Natural killer cell (primary cell): Measurements from ENCODE around the gene BCL11B. TPM values are rescaled to one million over a fixed set of nuclear protein-coding genes. Genes with fewer than 3 reads are reported as not detected.

Experiments used
- ATAC-seq, 3 donors: fragments of 150-1000 bp in 2 of 3; fragments of 200-7000 bp in 1 of 3; cut with Tn5 transposase; 1 replicate in 1 of 3; 2 replicates in 2 of 3; pipeline ENCODE4 v1.10.0; 2021; ENCODE audit warnings: mild to moderate bottlenecking in 2 of 3, moderate library complexity in 2 of 3
- DNase-seq, 2 donors: peaks; one replicate each; pipeline versions ENCODE4 v3.0.0 to v3.0.0-alpha.2; 2013 to 2021; ENCODE audit warnings: mixed read lengths in 1 of 2
- H3K27ac ChIP-seq: one replicate; pipeline ENCODE4 v1.5.1; 2013; ENCODE audit warnings: mild to moderate bottlenecking, low read length
- H3K27me3 ChIP-seq: one replicate; pipeline ENCODE4 v1.6.1; 2013; ENCODE audit warnings: low read length; ENCODE audit not compliant: control insufficient read depth, insufficient read depth
- H3K36me3 ChIP-seq: one replicate; pipeline ENCODE4 v1.6.1; 2013; ENCODE audit warnings: low read length; ENCODE audit not compliant: control insufficient read depth, insufficient read depth
- H3K4me1 ChIP-seq: one replicate; pipeline ENCODE4 v1.6.1; 2013; ENCODE audit warnings: low read length; ENCODE audit not compliant: control insufficient read depth, insufficient read depth
- H3K4me3 ChIP-seq: one replicate; pipeline ENCODE4 v1.5.1; 2013; ENCODE audit warnings: low read length
- H3K9me3 ChIP-seq: one replicate; pipeline ENCODE4 v1.6.1; 2013; ENCODE audit warnings: low read length; ENCODE audit not compliant: control insufficient read depth, insufficient read depth
- H3K27ac Mint-ChIP-seq, 2 donors: one replicate each; pipeline ENCODE4 v1.8.0; 2022; ENCODE audit warnings: mild to moderate bottlenecking in 2 of 2, mixed read lengths in 2 of 2, moderate library complexity in 1 of 2
- H3K27me3 Mint-ChIP-seq, 2 donors: one replicate each; pipeline ENCODE4 v1.8.0; 2022; ENCODE audit warnings: low read depth in 2 of 2, mixed read lengths in 2 of 2
- H3K36me3 Mint-ChIP-seq: one replicate; pipeline ENCODE4 v1.8.0; 2022; ENCODE audit warnings: mixed read lengths
- H3K4me1 Mint-ChIP-seq, 2 donors: one replicate each; pipeline ENCODE4 v1.8.0; 2022; ENCODE audit warnings: mixed read lengths in 2 of 2
- H3K4me3 Mint-ChIP-seq: one replicate; pipeline ENCODE4 v1.8.0; 2022; ENCODE audit warnings: mild to moderate bottlenecking, moderate library complexity, mixed read lengths
- H3K9me3 Mint-ChIP-seq, 2 donors: one replicate each; pipeline ENCODE4 v1.8.0; 2022; ENCODE audit warnings: mixed read lengths in 2 of 2
- CTCF ChIP-seq: fragments of 200-600 bp; IDR thresholded peaks from one replicate; pipeline ENCODE4 v1.8.0; 2022; ENCODE audit warnings: antibody characterized with exemption
- WGBS: methylation state at CpG from one replicate; pipeline ENCODE4 v1.1.7; 2013; ENCODE audit warnings: missing lambda C conversion rate; ENCODE audit not compliant: insufficient coverage; 5-methylcytosine and 5-hydroxymethylcytosine counted together
- intact Hi-C: fragments of 100-400 bp; cut with micrococcal nuclease; formaldehyde crosslinking; loops from one replicate; pipeline ENCODE4 v1.14.2; 2022
- total RNA-seq, 4 donors: library from RNA; stranded (reverse); fragments of 120-200 nt in 1 of 4; gene quantifications; one replicate each; pipeline versions ENCODE4 v1.2.3 to v1.2.4, GENCODE V29; 2013 to 2022

Gene BCL11B
- total RNA-seq, 3 donors from 2014 or later (not counting 1 experiment from before 2014, with no cell fraction given): 43.5 to 61.5 (median 56.2) TPM

- Mint-ChIP-seq H3K4me3 (no peak overlapping the region), H3K4me1 (peaks cover 16 to 23% of the 10 kb centered on the region in 2 donors), H3K9me3 (no peaks in the 10 kb centered on the region), H3K36me3 (no peaks in the 10 kb centered on the region), H3K27ac (no peak overlapping the region), H3K27me3 (no peaks in the 10 kb centered on the region)
- Histone ChIP-seq H3K4me1 (no peaks in the 10 kb centered on the region), H3K4me3 (no peak overlapping the region), H3K27me3 (no peaks in the 10 kb centered on the region), H3K36me3 (no peaks in the 10 kb centered on the region), H3K9me3 (no peaks in the 10 kb centered on the region), H3K27ac (no peak overlapping the region)
- intact Hi-C loops: no loop called here
- ATAC-seq (no peak), DNase-seq (no peak)
- no peak for TF ChIP-seq CTCF
- WGBS: 91% methylated on average over 16 of the region's 16 CpGs
Measured at GRCh38 chr14:99138999-99139865, 132.8 kb downstream of the BCL11B start.

GRCh38 chr14:99137913-99138571, 134.0 kb downstream of the BCL11B start:
- 65% methylated on average over 7 of the region's 8 CpGs for WGBS
- ATAC-seq (peak in 2 of 3 donors; percentile 60 to 66), DNase-seq (peak in 1 of 2 donors; percentile 53)
- TF ChIP-seq CTCF: no peak
- H3K9me3 ChIP-seq: no peaks in the 10 kb centered on the region
- no peaks in the 10 kb centered on the region for H3K9me3 Mint-ChIP-seq
- intact Hi-C loops: no loop called here
- H3K4me1 ChIP-seq: no peaks in the 10 kb centered on the region
- no peaks in the 10 kb centered on the region for H3K36me3 Mint-ChIP-seq
- H3K27ac Mint-ChIP-seq: no peak overlapping the region
- no peaks in the 10 kb centered on the region for H3K27me3 ChIP-seq
- no peak overlapping the region for H3K4me3 Mint-ChIP-seq
- no peak overlapping the region for H3K4me3 ChIP-seq
- peaks cover 16 to 23% of the 10 kb centered on the region in 2 donors for H3K4me1 Mint-ChIP-seq
- no peak overlapping the region for H3K27ac ChIP-seq
- H3K27me3 Mint-ChIP-seq: no peaks in the 10 kb centered on the region
- H3K36me3 ChIP-seq: no peaks in the 10 kb centered on the region

GRCh38 chr14:99137001-99137700, 134.8 kb downstream of the BCL11B start:
- Mint-ChIP-seq H3K27me3 (no peaks in the 10 kb centered on the region), H3K36me3 (no peaks in the 10 kb centered on the region), H3K4me1 (peaks cover 16 to 23% of the 10 kb centered on the region in 2 donors), H3K9me3 (no peaks in the 10 kb centered on the region), H3K27ac (no peak overlapping the region), H3K4me3 (no peak overlapping the region)
- no peaks in the 10 kb centered on the region for H3K4me1 ChIP-seq
- WGBS: 72% methylated on average over 11 of the region's 11 CpGs
- no peaks in the 10 kb centered on the region for H3K36me3 ChIP-seq
- TF ChIP-seq CTCF: no peak
- no peak for ATAC-seq
- intact Hi-C loops: no loop called here
- DNase-seq: peak in 1 of 2 donors; percentile 2
- no peaks in the 10 kb centered on the region for H3K27me3 ChIP-seq
- no peaks in the 10 kb centered on the region for H3K9me3 ChIP-seq
- H3K27ac ChIP-seq: no peak overlapping the region
- H3K4me3 ChIP-seq: no peak overlapping the region
